Prostate gland (tissue), 2 donors: ENCODE results near the gene CARMIL1.

Experiments
- CTCF ChIP-seq, 4 experiments: fragments of 200-600 bp in 2 of 4; fragments of 450-650 bp in 2 of 4; sonication (generic) in 2 of 4; IDR thresholded peaks; 1 replicate in 3 of 4; 2 replicates in 1 of 4; pipeline ENCODE4 v1.5.1; 2016 to 2019; ENCODE audit warnings: antibody characterized with exemption in 4 of 4, mild to moderate bottlenecking in 2 of 4, moderate library complexity in 2 of 4
- POLR2A ChIP-seq: fragments of 450-650 bp; IDR thresholded peaks from one replicate; pipeline ENCODE4 v1.6.1; 2016; ENCODE audit warnings: antibody characterized with exemption, mild to moderate bottlenecking

GRCh38 chr6:25640446-25640845 lies 361.3 kb downstream of the CARMIL1 start:
- TF ChIP-seq CTCF (IDR thresholded peaks at IDR 0.05) = no peak
- TF ChIP-seq POLR2A = no peak
